ENCODE results near the gene PTPRC. TPM values are rescaled to one million over a fixed set of nuclear protein-coding genes. Genes with fewer than 3 reads are reported as not detected.

Gene PTPRC
- total and polyA plus RNA-seq, 2 donors (not counting 3 experiments of a cell fraction or from before 2014, with no cell fraction given), result not detected

GRCh38 chr1:198669023-198669698 lies 30.3 kb downstream of the PTPRC start:
- POLR2A ChIA-PET, result no interaction called here
- H2AFZ ChIP-seq (ENCODE audit: low read depth, low read length), result no peak overlapping the region
- H3K27ac ChIP-seq (ENCODE audit: insufficient read depth, low read depth, low read length), result peak overlapping the region; percentile 80
- no peak overlapping the region for H3K4me3 ChIP-seq (replicated peaks in 1 of 3; ENCODE audit: insufficient read depth in 1 of 3, low read depth in 1 of 3, low read length in 3 of 3)
- no peaks in the 10 kb centered on the region for H3K79me2 ChIP-seq (ENCODE audit: control insufficient read depth, insufficient read depth, low read length)
- H3K9me1 ChIP-seq (replicated peaks; ENCODE audit: control insufficient read depth, extremely low read depth, insufficient read depth, low read length), result no peaks in the 10 kb centered on the region
- dilution Hi-C loops (cut with MboI; ENCODE audit: extremely low pct_ligation_motif_present, low sequenced_read_pairs), result no loop called here
- intact Hi-C loops (cut with micrococcal nuclease), result loop anchor here (1.0 to 5.0 kb wide), 3 partner anchors 177 to 603 kb away; partner anchors contain the start of gene NEK7
- BruUV-seq (replicated peaks), result no TSS peak
- CTCF ChIA-PET, result interaction anchor here (0.6 to 2.1 kb wide), 4 partner anchors 17 to 477 kb away, joined by 3 to 6 read pairs (median 3); no protein-coding TSS in a partner anchor
- H3K27me3 ChIP-seq (ENCODE audit: control insufficient read depth in 2 of 2, insufficient read depth in 2 of 2, low read length in 2 of 2), result no peaks in the 10 kb centered on the region
- peak overlapping the region; percentile 35 for H3K4me2 ChIP-seq (ENCODE audit: insufficient read depth, low read length)
- peak overlapping the region; percentile 61 for H3K9ac ChIP-seq (replicated peaks; ENCODE audit: extremely low read depth, insufficient read depth, low read length)
- H4K20me1 ChIP-seq (replicated peaks; ENCODE audit: control insufficient read depth, extremely low read depth, insufficient read depth, low read length), result no peaks in the 10 kb centered on the region
- H3K9me3 ChIP-seq (replicated peaks; ENCODE audit: control insufficient read depth, insufficient read depth, low read length), result no peaks in the 10 kb centered on the region
- H3K36me3 ChIP-seq (ENCODE audit: control insufficient read depth in 2 of 2, extremely low read depth in 1 of 2, insufficient read depth in 2 of 2, low read length in 2 of 2), result no peaks in the 10 kb centered on the region
- TF ChIP-seq POLR2AphosphoS5 (IDR thresholded peaks at IDR 0.05; ENCODE audit: insufficient read depth, low read depth, low read length) (peak; percentile 96), FOS (IDR thresholded peaks at IDR 0.05; ENCODE audit: borderline replicate concordance, insufficient read depth, low read length) (peak; percentile 97), MYC (IDR thresholded peaks at IDR 0.05; ENCODE audit: low read depth, low read length) (no peak), GATA2 (IDR thresholded peaks at IDR 0.05; ENCODE audit: insufficient read depth, insufficient read length, low read depth, low read length) (peak; percentile 97), EZH2 (IDR thresholded peaks at IDR 0.05; ENCODE audit: borderline replicate concordance, low read depth, low read length, severe bottlenecking) (no peak), POLR2A (IDR thresholded peaks at IDR 0.05; ENCODE audit: low read depth, low read length) (peak; percentile 68), CTCF (IDR thresholded peaks at IDR 0.05; ENCODE audit: extremely low read depth in 1 of 2, insufficient read depth in 1 of 2, low read depth in 1 of 2, low read length in 2 of 2) (no peak), JUN (IDR thresholded peaks at IDR 0.05; ENCODE audit: borderline replicate concordance, insufficient read depth, insufficient read length, low read depth) (peak; percentile 89), MAX (IDR thresholded peaks at IDR 0.05; ENCODE audit: insufficient read depth, insufficient read length) (no peak)
- FAIRE-seq (peak; percentile 83), DNase-seq (ENCODE audit: low read depth, low spot score) (peak; percentile 78)
- H3K4me1 ChIP-seq (ENCODE audit: control insufficient read depth, extremely low read depth, insufficient read depth, low read length), result peaks cover 16% of the 10 kb centered on the region
